ENCODE results near the gene LHX1.
A peak's percentile ranks its signal among the peaks of the same experiment; 100 is the strongest.

The LHX1 gene

GRCh38 chr17:36939052-36939801 lies 2.0 kb downstream of the LHX1 start:
- DNase-seq: peak in 1 of 2 experiments; percentile 42

GRCh38 chr17:36939802-36940312 lies 2.6 kb downstream of the LHX1 start:
- DNase-seq: peak; percentile 36 to 49

DNA sequence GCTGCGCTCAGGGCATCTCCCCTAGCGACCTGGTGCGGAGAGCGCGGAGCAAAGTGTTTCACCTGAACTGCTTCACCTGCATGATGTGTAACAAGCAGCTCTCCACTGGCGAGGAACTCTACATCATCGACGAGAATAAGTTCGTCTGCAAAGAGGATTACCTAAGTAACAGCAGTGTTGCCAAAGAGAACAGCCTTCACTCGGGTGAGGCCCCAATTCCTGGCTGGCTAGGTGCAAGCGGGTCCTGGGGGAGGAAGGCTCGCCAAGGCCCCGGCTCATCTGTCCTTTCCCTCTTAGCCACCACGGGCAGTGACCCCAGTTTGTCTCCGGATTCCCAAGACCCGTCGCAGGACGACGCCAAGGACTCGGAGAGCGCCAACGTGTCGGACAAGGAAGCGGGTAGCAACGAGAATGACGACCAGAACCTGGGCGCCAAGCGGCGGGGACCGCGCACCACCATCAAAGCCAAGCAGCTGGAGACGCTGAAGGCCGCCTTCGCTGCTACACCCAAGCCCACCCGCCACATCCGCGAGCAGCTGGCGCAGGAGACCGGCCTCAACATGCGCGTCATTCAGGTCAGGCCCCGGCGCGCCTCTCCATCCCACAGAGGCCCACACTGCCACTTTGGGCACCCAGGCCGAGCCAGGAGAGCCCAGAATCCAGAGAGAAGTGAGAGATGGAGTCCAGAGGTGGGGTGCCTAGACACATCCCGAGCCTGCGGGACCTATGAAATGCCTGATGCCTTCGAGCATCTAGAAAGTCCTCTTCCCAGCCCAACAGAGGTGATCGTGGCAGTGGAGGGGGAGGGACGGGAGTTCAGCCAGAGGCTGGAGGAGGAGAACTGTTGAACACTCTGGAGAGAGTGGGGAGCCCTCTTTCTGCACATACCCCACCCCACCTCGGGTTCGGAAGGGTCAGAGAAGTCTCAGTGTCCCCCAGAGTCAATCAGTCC lies 3.3 kb downstream of the LHX1 start:
- DNase-seq: peak in 1 of 2 experiments; percentile 32

GRCh38 chr17:36941265-36942010 lies 4.2 kb downstream of the LHX1 start:
- peak in 1 of 2 experiments; percentile 35 for DNase-seq

DNA sequence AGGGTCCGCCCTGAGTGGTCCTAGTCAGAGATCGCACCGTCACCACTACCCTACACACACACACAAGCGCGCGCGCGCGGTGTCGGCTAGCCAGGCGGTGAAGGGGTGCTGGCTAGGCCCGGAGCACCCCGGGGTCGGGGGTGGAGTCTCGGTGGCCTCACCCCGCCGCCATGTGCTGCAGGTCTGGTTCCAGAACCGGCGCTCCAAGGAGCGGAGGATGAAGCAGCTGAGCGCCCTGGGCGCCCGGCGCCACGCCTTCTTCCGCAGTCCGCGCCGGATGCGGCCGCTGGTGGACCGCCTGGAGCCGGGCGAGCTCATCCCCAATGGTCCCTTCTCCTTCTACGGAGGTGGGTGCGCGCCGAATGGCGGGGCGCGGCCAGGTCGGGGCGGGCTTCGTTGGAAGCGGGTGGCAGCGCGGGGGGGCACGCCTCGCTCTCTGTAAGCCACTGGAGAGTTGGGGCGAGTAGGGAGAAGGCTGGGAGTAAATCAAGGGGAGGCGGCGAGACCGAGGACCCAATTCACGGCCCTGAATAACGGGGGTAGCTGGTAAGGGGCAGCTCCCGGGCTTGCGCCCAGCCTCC lies 4.8 kb downstream of the LHX1 start:
- peak in 1 of 2 experiments; percentile 35 for DNase-seq

GRCh38 chr17:36942631-36943125 lies 5.4 kb downstream of the LHX1 start:
- DNase-seq: no peak

- no peak for DNase-seq
These were observed 6.2 kb downstream of the LHX1 start for GRCh38 chr17:36943250-36944191.

GRCh38 chr17:36944553-36944952 lies 7.3 kb downstream of the LHX1 start:
- DNase-seq: no peak

- no peak for DNase-seq
These were observed 7.9 kb downstream of the LHX1 start for GRCh38 chr17:36945140-36945539.

- no peak for DNase-seq
These were observed 8.9 kb downstream of the LHX1 start for GRCh38 chr17:36945959-36946725.

DNA sequence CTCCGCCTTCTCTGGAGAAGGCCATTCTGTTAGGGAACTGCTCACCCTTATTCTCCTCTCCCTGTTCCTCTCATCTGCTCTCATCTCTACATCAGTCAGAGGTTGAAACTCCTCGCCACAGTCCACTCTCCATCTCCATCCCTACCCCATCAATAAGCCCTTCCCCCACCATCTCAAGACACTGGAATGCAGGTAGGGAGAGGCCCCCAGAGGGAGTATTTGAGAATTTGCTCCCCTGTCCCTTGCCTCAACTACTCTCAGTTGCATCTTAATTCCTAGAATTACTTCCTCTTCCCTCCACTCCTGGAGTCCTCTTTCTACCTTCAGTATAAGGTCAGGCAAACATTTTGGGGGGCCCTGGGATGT lies 9.4 kb downstream of the LHX1 start:
- DNase-seq: no peak

GRCh38 chr17:36947922-36948716 lies 10.8 kb downstream of the LHX1 start:
- DNase-seq: no peak

DNA sequence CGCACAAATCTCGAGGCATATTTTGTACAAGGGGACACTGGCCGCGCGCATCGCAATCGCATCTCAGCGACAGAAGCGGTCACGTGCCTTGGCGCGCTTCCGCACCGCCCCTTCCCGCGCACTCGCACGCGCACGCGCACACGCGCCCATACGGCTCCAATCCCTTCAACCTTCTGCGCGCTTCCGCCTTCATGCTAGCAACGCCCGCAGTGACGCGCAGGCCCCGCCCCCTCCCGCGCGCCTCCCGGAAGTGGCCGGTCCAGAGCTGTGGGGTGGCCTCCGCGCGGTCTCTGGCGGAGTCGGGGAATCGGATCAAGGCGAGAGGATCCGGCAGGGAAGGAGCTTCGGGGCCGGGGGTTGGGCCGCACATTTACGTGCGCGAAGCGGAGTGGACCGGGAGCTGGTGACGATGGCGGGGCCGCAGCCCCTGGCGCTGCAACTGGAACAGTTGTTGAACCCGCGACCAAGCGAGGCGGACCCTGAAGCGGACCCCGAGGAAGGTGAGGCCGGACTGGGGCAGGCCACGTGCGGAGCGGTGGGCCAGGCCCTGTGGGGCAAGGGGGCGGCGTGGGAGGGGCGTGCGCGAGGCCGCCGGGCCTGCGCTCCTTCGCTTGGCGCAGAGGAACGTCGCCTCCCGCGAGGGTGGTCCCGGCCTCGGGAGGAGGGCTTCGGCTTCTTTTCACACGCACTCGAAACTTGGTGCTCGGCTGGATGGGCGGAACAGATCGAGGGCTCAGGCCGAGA lies 11.6 kb downstream of the LHX1 start, which contains the start of gene AATF:
AATF (plus strand) TSS at position 238 of the 744 bp plus-strand sequence; CDS start at position 410, 172 bp downstream.
- DNase-seq: peak; percentile 98

DNA sequence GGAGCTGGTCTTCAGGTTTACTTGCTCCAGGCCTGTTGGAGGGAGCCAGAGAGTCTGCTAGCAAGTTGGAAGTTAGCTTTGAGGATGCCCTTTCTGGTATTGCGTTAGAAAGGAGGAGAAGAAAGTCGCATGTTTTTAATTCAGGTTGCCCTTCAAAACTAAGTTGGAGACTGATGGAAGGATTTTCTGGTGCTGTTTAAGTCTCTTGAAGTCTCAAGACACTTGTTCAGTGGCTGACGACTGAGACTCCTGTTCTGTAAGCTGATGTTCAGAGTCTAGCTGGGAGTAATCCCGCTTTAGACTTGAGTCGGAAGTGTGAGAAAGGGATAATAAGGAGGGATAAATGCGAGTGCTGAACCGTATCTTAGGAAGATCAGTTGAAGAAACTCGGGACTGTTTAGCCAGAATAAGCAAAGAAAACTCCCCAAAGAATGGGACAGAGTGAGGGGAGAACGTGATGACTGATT lies 12.2 kb downstream of the LHX1 start:
- DNase-seq: no peak

DNA sequence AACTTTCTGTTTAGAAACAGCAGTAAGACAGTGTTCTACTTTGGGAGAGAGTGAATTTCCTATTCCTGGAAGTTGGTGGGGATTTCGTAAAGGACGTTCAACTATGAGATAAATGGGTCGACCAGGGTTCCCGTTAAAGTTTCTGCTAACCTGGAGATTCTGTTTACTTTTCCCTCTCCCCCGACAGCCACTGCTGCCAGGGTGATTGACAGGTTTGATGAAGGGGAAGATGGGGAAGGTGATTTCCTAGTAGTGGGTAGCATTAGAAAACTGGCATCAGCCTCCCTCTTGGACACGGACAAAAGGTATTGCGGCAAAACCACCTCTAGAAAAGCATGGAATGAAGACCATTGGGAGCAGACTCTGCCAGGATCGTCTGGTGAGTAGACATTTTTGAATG lies 12.8 kb downstream of the LHX1 start:
- no peak for DNase-seq

- DNase-seq: no peak
These were observed 14.0 kb downstream of the LHX1 start for GRCh38 chr17:36951084-36951789.

GRCh38 chr17:36971508-36971907 lies 34.2 kb downstream of the LHX1 start:
- no peak for DNase-seq

GRCh38 chr17:36972186-36972700 lies 35.0 kb downstream of the LHX1 start:
- no peak for DNase-seq
